ENCODE measurements around the gene RFT1. TPM values are rescaled to one million over a fixed set of nuclear protein-coding genes. Genes with fewer than 3 reads are reported as not detected.

RFT1 gene
- total and polyA plus RNA-seq, 2 donors (not counting 3 experiments of a cell fraction or from before 2014, with no cell fraction given), result 29.8 to 39.9 TPM

DNA sequence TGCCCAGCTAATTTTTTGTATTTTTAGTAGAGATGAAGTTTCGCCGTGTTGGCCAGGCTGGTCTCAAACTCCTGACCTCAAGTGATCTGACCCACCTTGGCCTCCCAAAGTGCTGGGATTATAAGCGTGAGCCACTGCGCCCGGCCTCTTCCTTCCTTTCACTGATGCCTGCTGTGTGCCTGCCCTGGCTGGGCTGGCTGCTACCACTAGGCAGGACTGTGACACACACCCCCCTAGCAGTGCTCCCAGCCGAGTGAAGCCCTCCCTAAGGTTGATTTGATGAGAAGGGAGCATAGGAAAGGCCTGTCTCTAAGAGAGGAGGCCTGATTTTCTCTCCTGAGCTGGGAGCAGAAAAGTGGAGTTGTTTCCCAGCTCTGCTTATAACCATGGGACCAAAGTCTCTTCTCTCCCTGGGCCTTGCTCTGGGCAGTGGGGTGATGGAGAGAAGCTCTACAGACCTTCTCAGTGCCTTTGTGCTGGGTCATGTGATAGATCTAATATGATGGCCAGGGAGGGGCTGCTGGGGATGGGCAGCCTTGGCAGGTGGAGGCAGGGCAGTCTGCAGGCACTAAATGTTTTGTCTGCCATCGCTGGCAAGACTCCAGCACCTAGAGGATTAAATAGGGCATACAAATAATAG is 64.3 kb downstream of the RFT1 start:
- H3K4me2 ChIP-seq (ENCODE audit: insufficient read depth, low read length), result no peak overlapping the region
- H3K79me2 ChIP-seq (ENCODE audit: control insufficient read depth, insufficient read depth, low read length), result no peaks in the 10 kb centered on the region
- no peak overlapping the region for H2AFZ ChIP-seq (ENCODE audit: low read depth, low read length)
- H4K20me1 ChIP-seq (replicated peaks; ENCODE audit: control insufficient read depth, extremely low read depth, insufficient read depth, low read length), result no peaks in the 10 kb centered on the region
- H3K4me1 ChIP-seq (ENCODE audit: control insufficient read depth, extremely low read depth, insufficient read depth, low read length), result no peaks in the 10 kb centered on the region
- no peak overlapping the region for H3K4me3 ChIP-seq (replicated peaks in 1 of 3; ENCODE audit: insufficient read depth in 1 of 3, low read depth in 1 of 3, low read length in 3 of 3)
- FAIRE-seq (no peak), DNase-seq (ENCODE audit: low read depth, low spot score) (no peak)
- H3K9me3 ChIP-seq (replicated peaks; ENCODE audit: control insufficient read depth, insufficient read depth, low read length), result no peaks in the 10 kb centered on the region
- no peak overlapping the region for H3K9ac ChIP-seq (replicated peaks; ENCODE audit: extremely low read depth, insufficient read depth, low read length)
- no peaks in the 10 kb centered on the region for H3K36me3 ChIP-seq (ENCODE audit: control insufficient read depth in 2 of 2, extremely low read depth in 1 of 2, insufficient read depth in 2 of 2, low read length in 2 of 2)
- TF ChIP-seq, protein P1, sequence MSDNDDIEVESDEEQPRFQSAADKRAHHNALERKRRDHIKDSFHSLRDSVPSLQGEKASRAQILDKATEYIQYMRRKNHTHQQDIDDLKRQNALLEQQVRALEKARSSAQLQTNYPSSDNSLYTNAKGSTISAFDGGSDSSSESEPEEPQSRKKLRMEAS (IDR thresholded peaks at IDR 0.05; ENCODE audit: insufficient read depth, insufficient read length), result no peak
- no peak for TF ChIP-seq POLR2AphosphoS5 (IDR thresholded peaks at IDR 0.05; ENCODE audit: insufficient read depth, low read depth, low read length)
- no peak for TF ChIP-seq POLR2A (IDR thresholded peaks at IDR 0.05; ENCODE audit: low read depth, low read length)
- TF ChIP-seq GATA2 (IDR thresholded peaks at IDR 0.05; ENCODE audit: insufficient read depth, insufficient read length, low read depth, low read length), result no peak
- TF ChIP-seq MYC (IDR thresholded peaks at IDR 0.05; ENCODE audit: low read depth, low read length), result no peak
- TF ChIP-seq EZH2 (IDR thresholded peaks at IDR 0.05; ENCODE audit: borderline replicate concordance, low read depth, low read length, severe bottlenecking), result no peak
- TF ChIP-seq FOS (IDR thresholded peaks at IDR 0.05; ENCODE audit: borderline replicate concordance, insufficient read depth, low read length), result no peak
- TF ChIP-seq JUN (IDR thresholded peaks at IDR 0.05; ENCODE audit: borderline replicate concordance, insufficient read depth, insufficient read length, low read depth), result no peak
- TF ChIP-seq, protein P2, sequence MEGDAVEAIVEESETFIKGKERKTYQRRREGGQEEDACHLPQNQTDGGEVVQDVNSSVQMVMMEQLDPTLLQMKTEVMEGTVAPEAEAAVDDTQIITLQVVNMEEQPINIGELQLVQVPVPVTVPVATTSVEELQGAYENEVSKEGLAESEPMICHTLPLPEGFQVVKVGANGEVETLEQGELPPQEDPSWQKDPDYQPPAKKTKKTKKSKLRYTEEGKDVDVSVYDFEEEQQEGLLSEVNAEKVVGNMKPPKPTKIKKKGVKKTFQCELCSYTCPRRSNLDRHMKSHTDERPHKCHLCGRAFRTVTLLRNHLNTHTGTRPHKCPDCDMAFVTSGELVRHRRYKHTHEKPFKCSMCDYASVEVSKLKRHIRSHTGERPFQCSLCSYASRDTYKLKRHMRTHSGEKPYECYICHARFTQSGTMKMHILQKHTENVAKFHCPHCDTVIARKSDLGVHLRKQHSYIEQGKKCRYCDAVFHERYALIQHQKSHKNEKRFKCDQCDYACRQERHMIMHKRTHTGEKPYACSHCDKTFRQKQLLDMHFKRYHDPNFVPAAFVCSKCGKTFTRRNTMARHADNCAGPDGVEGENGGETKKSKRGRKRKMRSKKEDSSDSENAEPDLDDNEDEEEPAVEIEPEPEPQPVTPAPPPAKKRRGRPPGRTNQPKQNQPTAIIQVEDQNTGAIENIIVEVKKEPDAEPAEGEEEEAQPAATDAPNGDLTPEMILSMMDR (IDR thresholded peaks at IDR 0.05; ENCODE audit: extremely low read depth in 1 of 2, insufficient read depth in 1 of 2, low read depth in 1 of 2, low read length in 2 of 2), result no peak
- intact Hi-C loops (cut with micrococcal nuclease) (no loop called here), dilution Hi-C loops (cut with MboI; ENCODE audit: extremely low pct_ligation_motif_present, low sequenced_read_pairs) (no loop called here)
- no peak overlapping the region for H3K27ac ChIP-seq (ENCODE audit: insufficient read depth, low read depth, low read length)
- BruUV-seq (replicated peaks), result no TSS peak
- no peaks in the 10 kb centered on the region for H3K9me1 ChIP-seq (replicated peaks; ENCODE audit: control insufficient read depth, extremely low read depth, insufficient read depth, low read length)
- H3K27me3 ChIP-seq (ENCODE audit: control insufficient read depth in 2 of 2, insufficient read depth in 2 of 2, low read length in 2 of 2), result peaks cover 7 to 11% of the 10 kb centered on the region in 2 experiments
- ChIA-PET CTCF (interaction anchor here (1.7 kb wide), 1 partner anchor 11 kb away, joined by 4 read pairs; no protein-coding TSS in a partner anchor), POLR2A (no interaction called here)
